NCI-H1694 treated with DMSO at 0.1 percent for 48 hours (cell line): Measurements from ENCODE around the gene NRP2.

Experiments
- DNase-seq: peaks from one replicate; lab custom pipeline; 2025; lab: John Stamatoyannopoulos, UW

The NRP2 gene

DNA sequence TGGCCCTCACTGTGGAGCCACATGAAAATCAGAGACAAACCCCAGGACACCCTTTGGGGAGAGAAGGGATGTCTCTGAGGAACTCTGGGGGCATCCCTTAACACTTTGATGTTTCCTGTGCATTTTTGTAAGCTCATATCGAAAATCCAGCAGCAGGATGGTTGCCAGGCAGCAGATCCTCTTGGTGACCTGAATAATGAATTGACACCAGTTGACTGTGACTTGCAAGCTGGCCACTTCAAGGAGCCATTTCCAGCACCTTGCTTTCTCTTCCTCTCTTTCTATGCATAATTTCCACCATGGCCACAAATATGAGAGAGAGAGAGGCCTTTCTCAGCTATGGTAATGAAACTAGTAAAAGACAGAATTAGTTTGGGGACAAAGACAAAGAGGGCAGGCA lies 91.7 kb downstream of the NRP2 start:
- DNase-seq = no peak

DNA sequence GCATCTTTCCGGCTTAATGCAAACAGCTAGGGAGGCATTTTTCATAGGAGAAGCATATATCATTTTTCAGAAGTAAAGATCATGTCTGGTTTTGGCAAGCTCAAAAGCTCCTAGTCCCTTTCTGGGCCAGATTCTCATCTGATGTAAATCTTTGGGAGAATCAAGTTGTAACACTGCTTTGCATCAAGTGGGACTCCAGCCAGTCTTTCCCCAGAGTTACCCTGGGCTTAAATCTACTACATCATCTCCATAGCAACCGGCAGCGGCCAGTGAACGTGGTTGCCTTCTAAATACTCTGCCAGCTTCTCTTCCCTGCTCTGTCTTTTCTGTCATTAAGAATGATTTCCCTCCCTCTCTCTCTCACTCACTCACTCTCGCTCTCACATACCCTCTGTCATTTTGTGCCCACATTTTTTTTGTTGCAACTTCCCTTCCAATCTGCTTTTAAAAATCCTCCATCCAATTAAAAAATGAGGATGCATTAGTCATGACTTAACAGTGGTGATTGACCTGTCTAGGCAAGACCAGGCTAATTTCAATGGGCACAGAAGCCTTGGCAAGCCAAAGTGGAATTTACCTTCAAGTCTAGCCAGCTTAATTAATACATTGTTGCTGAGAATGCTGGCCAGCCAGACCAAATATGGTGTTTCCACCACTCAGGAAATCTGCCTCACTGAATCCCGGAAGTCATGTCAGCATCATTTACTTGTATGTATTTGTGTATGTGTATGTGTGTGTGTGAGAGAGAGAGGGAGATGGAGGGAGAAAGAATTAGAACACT lies 93.0 kb downstream of the NRP2 start:
- peak; percentile 64 for DNase-seq

DNA sequence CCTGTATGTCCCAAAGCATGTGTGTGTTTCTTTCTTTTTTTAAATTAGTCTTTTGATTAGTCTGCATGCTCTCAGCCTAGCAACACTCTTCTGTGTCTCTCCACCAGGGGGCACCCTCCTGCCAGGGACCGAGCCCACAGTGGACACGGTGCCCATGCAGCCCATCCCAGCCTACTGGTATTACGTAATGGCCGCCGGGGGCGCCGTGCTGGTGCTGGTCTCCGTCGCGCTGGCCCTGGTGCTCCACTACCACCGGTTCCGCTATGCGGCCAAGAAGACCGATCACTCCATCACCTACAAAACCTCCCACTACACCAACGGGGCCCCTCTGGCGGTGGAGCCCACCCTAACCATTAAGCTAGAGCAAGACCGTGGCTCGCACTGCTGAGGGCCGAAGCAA lies 93.8 kb downstream of the NRP2 start:
- no peak for DNase-seq

DNA sequence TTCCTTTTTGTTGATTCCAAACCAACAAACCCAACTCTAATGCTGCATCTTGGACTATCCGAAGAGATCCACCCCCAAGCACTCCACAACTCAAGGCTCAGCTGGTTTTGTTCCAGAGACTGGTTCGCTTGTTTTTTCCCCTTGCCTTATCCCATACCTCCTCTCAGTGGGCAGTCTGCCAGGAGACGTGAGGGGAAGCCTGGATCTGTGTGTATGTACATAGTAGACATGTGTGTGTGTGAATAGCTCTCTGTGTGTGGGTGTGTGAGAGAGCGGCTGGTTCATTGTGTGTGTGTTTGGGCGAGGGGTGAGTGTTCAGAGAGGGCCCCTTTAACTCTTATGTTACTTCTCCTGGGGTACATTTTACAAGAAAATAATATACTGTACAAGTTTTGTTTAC lies 94.4 kb downstream of the NRP2 start:
- no peak for DNase-seq

DNA sequence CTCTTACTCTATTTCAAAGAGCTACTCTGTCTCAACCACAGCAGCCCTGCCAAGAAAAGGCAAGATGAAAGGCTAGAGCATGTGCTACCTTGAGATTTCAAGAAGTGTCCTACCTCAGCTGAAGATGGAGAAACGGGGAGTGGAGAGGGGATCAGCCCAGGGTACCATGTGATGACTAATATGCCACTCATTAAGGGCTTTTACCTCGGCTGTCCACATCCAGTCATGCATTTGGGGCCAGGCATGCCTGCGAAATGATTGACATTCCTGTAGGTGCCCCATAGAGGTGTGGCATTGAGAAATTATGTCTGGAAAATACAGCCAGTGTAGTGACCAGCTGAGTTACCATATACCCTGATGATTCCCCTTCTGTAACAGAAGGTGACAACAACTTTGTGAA lies 96.1 kb downstream of the NRP2 start:
- no peak for DNase-seq

DNA sequence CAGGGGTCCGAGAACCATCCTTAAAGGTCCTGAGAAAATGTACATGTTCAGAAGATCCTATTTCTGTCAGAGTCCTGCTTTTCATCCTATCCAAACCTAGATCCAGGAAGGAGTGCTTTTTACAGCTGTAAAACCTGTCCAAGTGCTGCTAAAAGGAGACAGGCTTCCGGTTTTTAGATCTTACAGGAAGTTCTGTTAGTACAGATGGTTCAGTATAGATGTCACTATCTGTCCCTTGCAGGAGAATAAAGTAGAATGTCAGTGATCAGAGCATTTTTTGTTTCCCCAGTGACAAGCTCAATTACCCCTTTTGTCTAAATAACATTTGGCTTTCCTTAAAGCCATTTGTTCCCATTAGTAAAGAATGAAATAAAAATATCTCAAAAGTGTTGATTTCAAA lies 98.3 kb downstream of the NRP2 start:
- DNase-seq = no peak

DNA sequence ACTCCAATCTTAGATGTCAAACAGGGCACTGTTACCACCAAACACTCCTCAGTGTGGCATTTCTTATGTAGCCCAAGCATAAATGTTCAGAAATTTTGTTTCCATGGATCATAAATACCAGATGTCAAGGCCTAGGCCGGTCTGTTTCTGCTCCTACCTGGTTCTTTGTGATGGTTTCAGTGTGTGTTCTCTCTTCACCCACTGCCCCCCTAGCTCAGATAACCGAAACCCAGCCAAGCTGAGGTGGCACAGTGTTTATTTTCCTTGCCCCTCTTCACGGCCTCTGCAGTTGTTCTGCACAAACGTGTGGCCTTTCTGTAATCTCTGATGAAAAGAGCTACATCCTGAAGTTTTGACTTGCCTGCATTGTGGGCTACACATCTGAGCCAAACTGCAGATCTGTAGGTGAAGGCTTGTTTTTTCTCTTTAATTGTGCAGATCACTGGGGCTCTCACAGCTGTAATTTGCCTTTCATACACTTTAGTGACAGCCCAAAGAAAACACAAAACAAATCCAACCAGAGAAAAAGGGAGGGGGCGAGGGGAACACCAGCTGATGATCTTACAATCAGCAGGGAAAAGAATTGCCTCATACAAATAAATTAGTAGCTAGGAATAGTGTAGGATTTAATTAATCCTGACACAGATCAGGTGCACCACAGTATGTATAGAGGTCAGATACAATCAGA lies 99.1 kb downstream of the NRP2 start:
- no peak for DNase-seq

DNA sequence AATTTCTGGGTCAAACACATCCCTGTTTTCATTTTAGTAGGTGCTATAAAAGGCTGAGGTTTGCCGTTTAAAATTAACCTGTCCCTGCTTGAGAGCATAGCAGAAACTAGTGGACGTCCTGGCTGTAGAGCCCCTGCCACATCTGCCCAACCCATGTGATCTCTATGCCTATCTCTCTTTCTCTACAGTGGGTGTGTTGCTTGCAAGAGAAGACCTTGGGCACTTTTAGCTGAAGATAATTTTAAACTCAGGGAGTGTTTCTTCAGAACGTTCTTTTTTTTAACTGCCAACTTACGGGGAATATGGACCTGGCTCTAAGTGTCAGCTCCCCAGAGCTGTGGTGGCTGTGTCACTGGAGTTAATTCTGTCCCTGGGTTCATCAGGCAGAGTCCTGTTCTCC lies 100.6 kb downstream of the NRP2 start:
- no peak for DNase-seq

DNA sequence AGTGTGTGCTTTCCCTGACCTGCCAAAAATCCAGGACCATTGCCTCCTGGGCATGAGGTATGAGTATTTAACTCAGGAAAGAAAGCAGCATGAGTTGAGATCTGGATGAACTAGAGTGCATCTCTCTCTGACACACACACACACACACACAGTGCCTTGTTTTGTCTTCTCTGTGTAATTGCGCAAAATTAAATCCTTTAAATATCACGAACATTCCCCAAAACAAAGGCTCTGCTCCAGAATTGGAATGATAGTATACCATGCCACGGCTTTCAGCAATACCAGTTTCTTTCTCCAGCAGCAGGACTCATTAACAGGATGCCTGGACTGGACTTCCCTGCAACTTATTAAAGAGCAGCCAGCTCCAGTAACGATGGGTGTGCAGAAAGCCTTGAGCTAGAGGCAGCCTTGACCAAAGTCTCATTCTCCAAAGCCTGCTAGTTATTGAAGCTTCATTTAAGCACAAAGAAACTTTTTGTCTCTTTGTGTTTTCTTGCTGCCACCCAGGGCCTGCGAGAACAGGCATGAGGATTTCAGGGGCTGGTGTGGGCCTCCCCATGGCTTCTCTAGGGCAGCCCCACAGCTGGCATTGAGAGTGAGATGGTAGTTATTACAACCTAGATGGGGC lies 101.7 kb downstream of the NRP2 start:
- DNase-seq = no peak

DNA sequence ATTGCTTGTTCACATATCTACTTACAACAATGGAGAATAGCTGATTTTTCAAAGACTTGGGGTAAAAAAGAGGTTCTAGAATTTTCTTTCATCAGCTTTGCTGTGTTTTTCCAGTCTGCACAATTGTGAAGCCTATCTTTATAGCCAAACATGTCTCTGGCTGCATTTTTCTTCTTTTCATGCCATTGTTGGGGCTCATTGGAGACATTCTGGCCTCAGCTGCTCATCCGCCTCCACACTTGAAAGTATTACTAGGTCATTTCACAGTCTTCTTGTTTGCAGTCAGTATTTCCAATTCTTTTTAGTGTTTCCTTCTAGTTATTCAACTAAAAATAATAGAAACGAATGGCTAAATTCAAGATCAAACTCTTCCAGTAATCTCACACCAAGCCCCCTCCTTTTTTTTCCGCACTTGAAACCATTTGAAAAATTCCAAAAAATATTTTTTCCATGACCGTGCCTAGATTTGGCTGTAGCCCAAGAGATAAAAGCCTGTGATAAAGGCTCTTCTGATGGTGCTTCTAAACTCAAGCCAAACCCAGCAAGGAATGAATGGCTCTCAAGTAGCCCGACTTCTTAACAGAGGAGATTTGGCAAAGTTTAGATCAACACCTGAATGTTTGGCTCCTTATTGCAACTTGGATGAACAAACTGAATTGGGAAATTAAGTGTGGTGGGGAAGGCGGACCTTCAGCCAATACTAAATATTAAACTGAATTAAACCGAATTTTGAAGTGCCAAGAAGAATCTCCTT lies 103.4 kb downstream of the NRP2 start:
- DNase-seq = no peak

DNA sequence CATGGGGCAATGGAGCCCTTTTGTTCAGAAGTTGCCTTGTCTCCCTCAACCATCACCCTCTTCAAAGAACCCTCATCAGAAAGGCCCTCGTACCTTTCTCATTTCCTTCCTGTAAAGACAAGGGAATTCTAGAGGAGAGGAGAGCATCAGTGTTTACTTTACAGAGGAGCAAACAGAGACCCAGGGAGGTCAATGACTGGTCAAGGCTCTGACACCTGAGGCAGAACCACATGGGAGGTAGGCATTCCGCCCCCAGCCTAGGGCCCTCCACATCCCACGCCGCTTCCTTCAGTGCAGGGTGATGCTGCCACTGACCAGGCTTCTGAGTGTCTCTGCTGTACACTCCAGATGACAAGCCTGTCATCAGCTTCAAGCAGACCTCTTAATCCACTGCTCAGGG lies 104.7 kb downstream of the NRP2 start:
- DNase-seq = no peak

DNA sequence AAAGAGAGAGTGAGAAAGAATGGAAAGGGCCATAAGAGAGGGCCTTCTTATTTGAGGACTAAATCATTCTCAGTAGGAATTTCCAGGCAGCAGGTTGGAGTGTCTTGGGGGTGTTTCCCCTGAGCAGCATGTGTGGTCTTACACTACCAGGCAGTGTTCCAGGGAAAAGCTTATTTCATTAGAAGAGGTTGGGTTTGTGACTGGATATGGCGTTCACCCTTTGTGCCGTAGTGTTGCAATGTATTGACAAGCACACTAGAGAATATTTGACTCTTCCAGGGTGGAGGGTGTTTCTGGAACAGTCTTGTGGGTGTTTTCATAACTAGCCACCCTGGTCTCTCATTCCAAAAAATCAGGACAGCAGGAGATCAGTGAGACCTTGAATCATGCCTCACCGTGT lies 105.5 kb downstream of the NRP2 start:
- no peak for DNase-seq

DNA sequence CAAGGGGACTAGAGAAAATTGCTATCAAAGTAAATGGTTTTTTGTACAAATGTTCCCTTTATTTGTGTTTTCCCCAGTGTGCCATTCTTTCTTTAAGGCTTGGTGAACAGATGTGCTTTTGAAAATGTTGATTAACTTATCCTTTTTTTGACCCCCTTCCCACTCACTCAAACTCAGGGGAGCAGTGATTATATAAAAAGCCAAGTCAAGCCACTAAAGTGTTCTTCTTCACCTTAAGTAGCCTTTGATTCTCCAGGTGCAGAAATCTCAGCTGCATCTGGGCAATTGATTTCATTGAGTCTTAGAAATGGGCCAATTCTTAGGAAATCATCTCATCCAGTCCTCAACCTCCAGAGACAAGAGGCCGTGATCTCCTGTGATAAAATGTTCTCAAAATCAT lies 107.6 kb downstream of the NRP2 start:
- no peak for DNase-seq

DNA sequence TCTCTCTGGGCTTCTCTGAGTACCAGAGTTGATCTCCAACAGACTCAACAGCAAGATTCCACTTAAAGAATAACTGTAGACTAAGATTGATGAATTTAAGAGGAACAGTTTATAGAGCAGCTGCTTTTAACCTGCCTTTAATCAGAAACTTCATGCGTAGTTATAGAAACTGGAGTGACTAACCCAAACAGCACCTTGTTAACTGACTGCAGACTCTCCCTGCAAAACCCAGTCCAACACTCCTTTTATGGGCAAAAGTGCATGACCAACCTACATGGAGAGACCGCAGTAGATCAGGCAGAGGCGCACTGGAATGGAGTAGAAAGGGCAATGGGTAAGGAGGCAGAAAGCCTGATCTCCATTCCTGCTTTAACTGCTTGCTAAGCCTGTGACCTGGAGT lies 110.6 kb downstream of the NRP2 start:
- no peak for DNase-seq

DNA sequence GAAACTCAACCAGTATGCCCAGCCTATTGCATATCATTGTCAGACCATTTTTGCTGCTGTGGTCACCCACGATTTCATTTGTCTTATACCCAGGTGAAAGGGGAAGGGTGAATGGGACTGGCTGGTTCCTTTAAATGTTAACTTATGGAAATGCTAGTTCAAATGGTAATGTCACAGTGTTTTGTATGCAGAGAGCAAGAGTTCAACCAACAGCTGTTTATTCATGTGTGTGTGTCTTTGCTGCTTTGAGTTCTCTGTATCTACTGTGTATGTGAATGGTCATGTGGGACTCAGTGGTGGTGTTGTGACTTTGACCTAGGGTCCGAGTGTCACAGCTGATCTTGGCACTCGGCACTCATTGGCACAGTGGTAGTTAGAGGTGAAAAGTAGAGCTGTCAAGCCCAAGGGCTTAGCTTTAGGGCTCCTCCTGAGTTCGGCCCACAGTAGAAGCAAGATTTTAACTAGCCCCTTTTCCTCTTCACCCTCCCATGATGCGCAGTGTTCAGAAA lies 114.6 kb downstream of the NRP2 start:
- no peak for DNase-seq

DNA sequence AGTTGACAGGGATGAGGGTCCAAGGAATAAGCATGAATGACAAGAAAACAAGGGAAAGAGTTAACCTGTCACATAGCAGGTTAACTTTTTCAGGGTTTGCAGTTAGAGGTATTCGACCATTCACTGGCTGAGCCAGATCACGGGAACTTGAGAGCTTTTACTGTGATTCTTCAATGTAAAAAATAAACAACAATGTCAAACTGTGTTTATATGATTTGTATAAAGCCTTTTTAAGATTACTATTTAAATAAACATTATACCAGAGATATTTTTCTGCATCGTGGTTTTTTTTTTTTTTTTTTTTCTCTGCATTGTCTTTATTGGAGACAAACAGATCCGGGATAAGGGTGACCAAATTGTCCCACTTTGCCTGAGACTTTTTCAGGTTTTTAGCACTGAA lies 115.6 kb downstream of the NRP2 start:
- no peak for DNase-seq

DNA sequence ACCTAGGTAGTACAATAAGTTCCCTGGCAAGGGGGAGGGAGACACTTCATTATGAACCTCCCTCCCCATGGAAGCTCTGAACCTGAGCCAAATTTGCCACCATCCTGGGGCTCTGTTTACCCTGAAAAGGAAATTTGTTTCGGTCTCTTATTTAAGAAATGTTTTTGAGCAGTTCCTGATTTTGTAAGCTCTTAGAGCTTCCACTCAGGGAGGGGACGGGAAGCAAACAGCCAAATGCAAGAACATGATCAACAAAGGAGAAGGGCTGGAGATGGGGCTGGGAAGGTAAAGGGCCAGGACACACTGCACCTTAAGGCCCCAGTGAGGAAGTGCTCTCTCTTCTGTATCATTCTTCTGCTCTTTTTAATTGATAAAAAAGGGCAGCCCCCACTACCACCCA lies 117.9 kb downstream of the NRP2 start:
- no peak for DNase-seq

DNA sequence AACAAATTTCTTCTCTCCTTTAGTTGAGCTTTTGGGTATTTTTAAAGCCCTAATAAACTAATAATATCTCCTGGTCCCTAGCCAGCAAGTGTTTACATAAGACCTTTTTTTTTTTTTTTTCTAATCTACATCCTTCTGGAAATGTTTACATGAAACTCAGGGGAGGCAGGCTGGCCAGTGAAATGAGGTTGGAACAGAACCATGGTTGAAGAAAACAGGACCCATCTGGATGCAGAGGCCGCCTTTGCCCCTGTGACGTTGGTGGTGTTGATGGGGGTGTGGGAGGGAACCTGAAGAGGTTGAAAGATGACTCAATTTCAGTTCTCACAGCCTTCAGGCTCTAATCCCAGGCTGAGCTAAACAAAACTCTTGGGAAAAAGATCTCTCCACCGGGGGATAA lies 118.5 kb downstream of the NRP2 start:
- no peak for DNase-seq

DNA sequence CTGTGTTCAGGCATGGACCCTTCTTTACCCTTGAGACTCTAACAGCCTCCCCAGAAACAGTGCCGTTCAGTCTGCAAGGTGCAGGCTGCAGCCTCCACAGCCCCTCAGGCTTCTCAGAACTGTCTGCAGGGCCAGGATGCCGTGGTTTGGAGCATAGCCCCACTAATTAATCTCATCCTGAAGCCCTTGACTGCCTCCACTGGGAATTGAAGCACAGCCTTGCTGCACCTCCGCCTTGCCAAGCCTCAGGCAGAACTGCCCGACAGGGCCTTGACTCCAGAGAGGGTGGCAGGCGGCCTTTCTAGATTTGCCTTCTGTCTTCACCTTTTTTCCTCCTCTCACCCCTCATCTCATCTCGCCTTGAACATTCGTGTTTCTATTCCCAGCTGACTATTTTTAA lies 119.8 kb downstream of the NRP2 start:
- no peak for DNase-seq

DNA sequence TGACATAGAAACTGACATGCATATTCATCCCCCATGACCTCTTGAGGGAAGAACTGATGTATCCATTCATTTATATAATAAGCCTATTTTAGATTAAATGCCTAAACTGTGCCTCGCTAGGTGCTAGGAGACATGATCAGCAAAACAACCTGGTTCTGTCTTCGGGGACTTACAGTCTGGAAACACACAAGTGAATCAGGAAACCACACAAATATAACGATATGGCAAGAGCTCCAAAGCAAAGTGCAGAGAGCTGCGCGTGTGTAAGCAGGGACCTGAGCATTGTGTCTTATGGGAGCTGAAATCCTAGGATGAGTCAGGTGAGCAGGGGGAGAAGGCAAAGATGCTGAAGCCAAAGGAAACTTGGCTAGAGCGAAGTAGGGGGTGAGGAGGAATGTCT lies 120.6 kb downstream of the NRP2 start:
- no peak for DNase-seq

DNA sequence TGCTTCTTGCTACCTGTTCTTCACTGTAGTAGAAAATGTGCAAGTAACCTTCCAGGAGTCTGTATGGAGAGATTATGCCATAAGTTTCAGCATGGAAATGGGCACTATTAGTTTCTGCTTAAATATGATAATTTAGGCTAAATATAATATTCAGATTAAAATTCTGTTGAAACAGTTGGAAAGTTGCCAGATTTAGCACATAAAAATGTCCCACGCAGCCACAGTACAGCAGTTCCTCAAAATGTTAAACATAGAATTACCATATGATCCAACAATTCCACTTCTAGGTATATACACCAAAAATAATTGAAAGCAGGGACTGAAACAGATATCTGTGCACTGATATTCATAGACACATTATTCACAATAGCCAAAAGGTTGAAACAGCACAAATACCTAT lies 121.2 kb downstream of the NRP2 start:
- no peak for DNase-seq

DNA sequence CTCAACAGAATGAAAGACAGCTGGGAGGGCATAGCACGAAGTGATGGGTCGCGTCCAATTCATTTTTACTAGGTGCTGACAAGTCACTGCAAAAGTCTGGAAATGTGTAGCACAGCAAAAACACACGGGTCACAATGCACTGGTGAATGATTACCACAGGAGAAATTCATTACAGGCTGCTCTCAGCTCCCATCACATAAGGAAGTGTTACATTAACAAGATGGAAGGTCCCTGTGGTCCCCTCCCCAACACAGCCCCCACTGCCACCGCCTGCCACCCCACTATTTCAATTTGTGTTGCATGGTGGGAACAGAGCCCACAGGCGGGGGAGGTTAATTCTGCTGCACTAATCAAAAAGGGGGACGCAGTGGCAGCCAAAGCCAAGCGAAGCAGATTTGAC lies 122.8 kb downstream of the NRP2 start:
- no peak for DNase-seq
